K562 treated with DMSO at 1 percent for 4 hours (cell line): ENCODE data around the gene P2RX7. TPM values are rescaled to one million over a fixed set of nuclear protein-coding genes. Genes with fewer than 3 reads are reported as not detected.

Experiments
- total RNA-seq: library from RNA; unstranded; fragments of 300-600 nt; gene quantifications from 2 replicates; pipeline ENCODE4 v1.2.3, GENCODE V29; 2022; ENCODE audit not compliant: insufficient read depth

P2RX7 gene
- 9.2 and 17.8 TPM in 2 replicates for total RNA-seq

GRCh38 chr12:121132601-121133481, at the start of gene P2RX7:
P2RX7 (plus strand) TSS chr12:121132876; CDS start chr12:121132971, 95 bp downstream.

GRCh38 chr12:121209624-121210572, 77.2 kb downstream of the P2RX7 start, which contains the start of gene P2RX4:
P2RX4 (plus strand) TSS chr12:121210129; CDS start chr12:121210165, 36 bp downstream.

Other genes starting within 250 kb of the P2RX7 start
- 16.9 and 19.2 TPM in 2 replicates for gene SPPL3, start 228.5 kb upstream of the P2RX7 start, total RNA-seq
- gene HNF1A, start 154.3 kb upstream of the P2RX7 start, total RNA-seq, result not detected in 2 replicates
- 4.9 and 6.1 TPM in 2 replicates for gene C12orf43, start 116.4 kb upstream of the P2RX7 start, total RNA-seq
- not detected in 2 replicates for gene OASL, start 93.6 kb upstream of the P2RX7 start, total RNA-seq
- gene P2RX4, start 77.3 kb downstream of the P2RX7 start, total RNA-seq, result 58.7 and 64.3 TPM in 2 replicates
- gene CAMKK2, start 163.8 kb downstream of the P2RX7 start, total RNA-seq, result 18.5 and 21.9 TPM in 2 replicates
- 110 and 132 TPM in 2 replicates for gene ANAPC5, start 219.5 kb downstream of the P2RX7 start, total RNA-seq